GM18867 (cell line): Measurements from ENCODE around the gene MYORG.
"Not testable (repeated sequence)": the region's sequence is repeated elsewhere in the genome, so short reads cannot be mapped to it uniquely, and the experiment has no call there.

Experiments
- ATAC-seq: cut with Tn5 transposase; IDR thresholded peaks from one replicate; pipeline ENCODE4 v1.9.1; 2021; ENCODE audit warnings: mild to moderate bottlenecking, moderate library complexity; ENCODE audit not compliant: unreplicated experiment

MYORG gene

GRCh38 chr9:34370335-34370969, 6.2 kb downstream of the MYORG start:
- ATAC-seq, result no peak

- ATAC-seq, result no peak
Measured at GRCh38 chr9:34369636-34370035, 7.1 kb downstream of the MYORG start.

DNA sequence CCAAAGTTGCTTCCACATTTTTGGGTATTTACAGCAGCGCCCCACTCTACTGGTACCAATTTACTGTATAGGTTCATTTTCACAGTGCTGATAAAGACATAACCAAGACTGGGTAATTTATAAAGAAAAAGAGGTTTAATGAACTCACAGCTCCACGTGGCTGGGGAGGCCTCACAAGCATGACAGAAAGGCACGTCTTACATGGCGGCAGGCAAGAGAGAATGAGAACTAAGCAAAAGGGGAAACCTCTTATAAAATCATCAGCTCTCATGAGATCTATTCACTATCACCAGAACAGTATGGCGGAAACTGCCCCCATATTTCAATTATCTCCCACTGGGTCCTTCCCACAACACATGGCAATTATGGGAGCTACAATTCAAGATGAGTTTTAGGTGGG, 7.9 kb downstream of the MYORG start:
- not testable (repeated sequence) for ATAC-seq

DNA sequence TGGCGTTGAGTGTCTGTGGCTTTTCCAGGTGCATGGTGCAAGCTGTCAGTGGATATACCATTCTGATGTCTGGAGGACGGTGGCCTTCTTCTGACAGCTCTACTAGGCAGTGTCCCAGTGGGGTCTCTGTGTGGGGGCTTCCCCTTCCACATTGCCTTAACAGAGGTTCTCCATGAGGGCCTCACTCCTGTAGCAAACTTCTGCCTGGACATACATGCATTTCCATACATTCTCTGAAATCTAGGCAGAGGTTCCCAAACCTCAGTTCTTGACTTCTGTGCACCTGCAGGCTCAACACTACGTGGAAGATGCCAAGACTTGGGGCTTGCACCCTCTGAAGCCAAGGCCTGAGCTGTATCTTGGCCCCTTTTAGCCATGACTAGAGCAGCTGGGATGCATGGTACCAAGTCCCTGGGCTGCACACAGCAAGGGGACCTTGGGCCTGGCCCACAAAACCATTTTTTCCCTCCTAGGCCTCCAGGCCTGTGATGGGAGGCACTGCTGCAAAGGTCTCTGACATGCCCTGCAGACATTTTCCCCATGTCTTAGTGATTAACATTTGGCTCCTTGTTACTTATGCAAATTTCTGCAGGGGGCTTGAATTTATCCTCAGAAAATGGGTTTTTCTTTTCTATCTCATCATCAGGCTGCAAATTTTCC, 8.8 kb downstream of the MYORG start:
- ATAC-seq, result not testable (repeated sequence)

- no peak for ATAC-seq
Measured at GRCh38 chr9:34366365-34366764, 10.3 kb downstream of the MYORG start.

DNA sequence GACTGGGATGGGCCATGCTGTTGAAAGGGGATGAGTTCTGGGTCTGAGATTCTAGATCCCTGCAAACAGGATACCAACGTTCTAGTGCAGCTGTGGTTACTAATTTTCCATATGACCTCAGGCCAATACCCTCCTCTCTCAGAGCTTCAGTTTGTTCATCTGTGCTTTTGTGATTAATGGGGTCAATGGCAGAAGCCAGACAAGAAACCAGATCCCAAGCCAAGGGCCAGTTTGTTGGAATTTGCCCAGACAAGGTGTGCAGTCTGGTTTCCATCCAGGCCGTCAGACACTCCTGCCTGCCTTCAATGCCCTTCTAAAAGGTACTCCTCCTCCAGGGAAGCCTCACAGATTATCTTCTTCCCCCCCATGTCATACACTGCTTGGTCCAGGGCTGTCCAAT, 11.4 kb downstream of the MYORG start:
- ATAC-seq, result no peak

GRCh38 chr9:34363619-34364351, 12.9 kb downstream of the MYORG start:
- no peak for ATAC-seq

DNA sequence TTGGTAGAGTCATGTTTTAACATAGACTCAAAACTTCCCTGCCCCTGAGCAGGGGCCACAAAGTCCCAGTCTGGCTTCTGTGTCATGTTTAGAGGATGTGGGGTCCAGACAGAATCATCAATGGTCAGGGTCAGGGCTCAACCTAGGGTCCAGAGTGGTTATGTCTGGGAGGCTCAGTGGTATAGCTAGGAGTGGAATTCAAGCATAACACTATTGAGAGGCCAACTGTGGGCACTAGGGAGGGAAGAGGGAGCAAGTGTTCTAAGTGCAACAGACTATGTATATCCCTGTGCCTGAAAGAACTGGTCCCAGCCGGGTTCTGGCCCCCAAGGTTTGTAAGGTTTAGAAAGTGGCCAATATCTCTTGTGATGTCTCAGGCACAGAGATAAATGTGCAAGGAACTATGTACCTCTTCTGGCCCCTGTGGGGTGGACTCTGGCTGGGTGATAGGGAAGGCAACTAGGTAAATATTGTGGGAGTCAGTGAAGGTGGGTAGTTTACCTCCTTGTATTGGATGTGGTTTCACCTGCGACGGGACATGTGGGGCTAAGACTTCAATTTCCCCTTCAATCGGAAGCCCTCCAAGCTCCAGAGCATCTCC, 14.0 kb downstream of the MYORG start:
- no peak for ATAC-seq

- ATAC-seq, result not testable (repeated sequence)
Measured at GRCh38 chr9:34352957-34353356, 23.7 kb downstream of the MYORG start.

- ATAC-seq, result not testable (repeated sequence)
Measured at GRCh38 chr9:34352122-34352652, 24.5 kb downstream of the MYORG start.

- ATAC-seq, result no peak
Measured at GRCh38 chr9:34349324-34349723, 27.4 kb downstream of the MYORG start.

GRCh38 chr9:34347800-34348158, 28.9 kb downstream of the MYORG start:
- ATAC-seq, result no peak

DNA sequence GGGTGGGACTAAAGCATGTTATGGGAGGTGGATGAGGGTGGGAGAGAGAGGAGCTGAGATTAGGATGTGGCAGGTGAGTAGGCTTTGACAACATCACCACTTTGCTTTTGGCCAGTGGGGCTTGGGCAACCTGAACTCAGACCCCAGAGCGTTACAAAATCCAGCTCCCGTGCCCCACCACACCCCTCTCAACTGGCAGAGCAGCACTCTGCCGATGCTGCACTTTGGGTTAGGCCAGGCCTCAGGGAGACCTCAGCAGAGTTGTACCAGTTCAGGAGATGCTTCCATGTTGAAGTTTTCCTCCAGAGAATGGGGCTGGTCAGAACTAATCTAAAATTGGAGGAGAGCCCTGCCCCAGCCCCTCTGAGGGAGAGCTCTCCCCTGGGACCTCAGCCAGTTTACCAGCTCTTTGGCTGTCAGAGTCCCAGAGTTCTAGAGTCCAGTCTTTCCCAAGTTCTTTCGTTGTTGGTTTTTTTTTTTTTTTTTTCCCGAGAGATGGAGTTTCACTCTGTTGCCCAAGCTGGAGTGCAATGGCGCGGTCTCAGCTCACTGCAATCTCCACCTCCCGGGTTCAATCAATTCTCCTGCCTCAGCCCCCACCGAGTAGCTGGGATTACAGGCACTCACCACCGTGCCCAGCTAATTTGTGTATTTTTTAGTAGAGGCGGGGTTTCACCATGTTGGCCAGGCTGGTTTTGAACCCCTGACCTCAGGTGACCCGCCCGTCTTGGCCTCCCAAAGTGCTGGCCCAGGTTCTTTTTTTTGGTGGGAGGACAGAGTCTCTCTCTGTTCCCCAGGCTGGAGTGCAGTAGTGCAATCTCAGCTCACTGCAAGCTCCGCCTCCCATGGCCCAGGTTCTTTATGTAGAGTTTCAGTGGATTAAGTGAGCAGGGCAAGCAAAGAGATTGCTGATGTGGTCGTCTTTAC, 29.6 kb downstream of the MYORG start:
- no peak for ATAC-seq

GRCh38 chr9:34343605-34344004, 33.1 kb downstream of the MYORG start:
- no peak for ATAC-seq

DNA sequence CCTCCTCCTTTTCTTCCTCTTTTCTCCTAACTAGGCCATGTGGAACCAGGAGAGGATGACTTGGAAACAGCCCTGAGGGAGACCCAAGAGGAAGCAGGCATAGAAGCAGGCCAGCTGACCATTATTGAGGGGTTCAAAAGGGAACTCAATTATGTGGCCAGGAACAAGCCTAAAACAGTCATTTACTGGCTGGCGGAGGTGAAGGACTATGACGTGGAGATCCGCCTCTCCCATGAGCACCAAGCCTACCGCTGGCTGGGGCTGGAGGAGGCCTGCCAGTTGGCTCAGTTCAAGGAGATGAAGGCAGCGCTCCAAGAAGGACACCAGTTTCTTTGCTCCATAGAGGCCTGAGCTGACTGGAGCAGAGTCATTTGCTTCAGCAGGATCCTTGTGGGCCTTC, 33.6 kb downstream of the MYORG start:
- no peak for ATAC-seq

GRCh38 chr9:34341659-34342295, 34.9 kb downstream of the MYORG start:
- ATAC-seq, result no peak

DNA sequence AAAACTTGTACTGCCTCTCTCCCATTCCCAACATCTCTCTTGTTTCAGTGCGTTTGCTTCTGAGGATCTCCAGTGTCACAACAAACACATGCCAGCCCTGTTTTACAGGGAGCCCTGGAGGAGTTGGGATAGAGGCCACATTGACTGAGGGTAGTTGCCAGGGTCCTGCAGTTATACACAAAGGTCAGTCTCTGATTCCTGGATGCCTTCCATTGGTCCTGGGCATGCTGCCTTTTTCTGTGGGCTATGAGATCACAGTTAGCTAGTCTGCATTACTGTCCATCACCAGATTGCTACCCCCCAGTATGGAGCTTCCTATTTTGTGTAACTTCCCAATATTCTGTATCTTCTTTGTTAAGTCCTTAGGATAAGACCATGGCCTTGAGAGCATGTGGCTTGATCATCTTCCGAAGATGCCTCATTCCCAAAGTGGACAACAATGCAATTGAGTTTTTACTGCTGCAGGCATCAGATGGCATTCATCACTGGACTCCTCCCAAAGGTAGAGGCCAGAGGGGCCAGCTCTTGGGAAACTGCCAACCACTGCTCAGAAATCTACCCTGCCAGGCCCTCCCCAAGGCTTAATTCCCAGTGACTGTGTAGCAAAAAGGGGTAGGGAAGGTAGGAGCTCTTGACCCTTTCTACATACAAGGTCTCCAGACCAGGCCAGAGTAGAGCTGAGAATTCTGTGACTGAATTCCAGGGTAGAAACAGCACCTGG, 37.9 kb downstream of the MYORG start:
- ATAC-seq, result no peak

- ATAC-seq, result not testable (repeated sequence)
Measured at GRCh38 chr9:34338079-34338478, 38.6 kb downstream of the MYORG start.

- no peak for ATAC-seq
Measured at GRCh38 chr9:34337403-34337802, 39.3 kb downstream of the MYORG start.
